Mesodermal cell (in vitro differentiated cells): ENCODE measurements around the gene ABI3BP.

Experiments
- H3K27ac ChIP-seq: 2 replicates; pipeline ENCODE4 v1.7.0; 2013; ENCODE audit warnings: mild to moderate bottlenecking, low read depth, low read length, moderate library complexity; ENCODE audit not compliant: severe bottlenecking
- H3K36me3 ChIP-seq: 2 replicates; pipeline ENCODE4 v1.7.1; 2013; ENCODE audit warnings: mild to moderate bottlenecking, low read length, moderate library complexity; ENCODE audit not compliant: control insufficient read depth, insufficient read depth
- H3K4me1 ChIP-seq: one replicate; pipeline ENCODE4 v1.7.1; 2013; ENCODE audit warnings: mild to moderate bottlenecking, low read length; ENCODE audit not compliant: insufficient read depth, control insufficient read depth, poor library complexity, severe bottlenecking
- H3K4me3 ChIP-seq: 2 replicates; pipeline ENCODE4 v1.7.0; 2013; ENCODE audit warnings: low read length, control low read depth, mild to moderate bottlenecking; ENCODE audit not compliant: insufficient read depth, poor library complexity, severe bottlenecking; ENCODE audit errors: extremely low read depth
- H3K9me3 ChIP-seq: 2 replicates; pipeline ENCODE4 v1.7.1; 2013; ENCODE audit warnings: mild to moderate bottlenecking, low read length, moderate library complexity; ENCODE audit not compliant: control insufficient read depth
- WGBS, 2 experiments: methylation state at CpG; one replicate each; pipeline ENCODE4 v1.1.5; 2013; ENCODE audit warnings: missing lambda C conversion rate in 2 of 2; ENCODE audit not compliant: insufficient coverage in 2 of 2; 5-methylcytosine and 5-hydroxymethylcytosine counted together

The ABI3BP gene

DNA sequence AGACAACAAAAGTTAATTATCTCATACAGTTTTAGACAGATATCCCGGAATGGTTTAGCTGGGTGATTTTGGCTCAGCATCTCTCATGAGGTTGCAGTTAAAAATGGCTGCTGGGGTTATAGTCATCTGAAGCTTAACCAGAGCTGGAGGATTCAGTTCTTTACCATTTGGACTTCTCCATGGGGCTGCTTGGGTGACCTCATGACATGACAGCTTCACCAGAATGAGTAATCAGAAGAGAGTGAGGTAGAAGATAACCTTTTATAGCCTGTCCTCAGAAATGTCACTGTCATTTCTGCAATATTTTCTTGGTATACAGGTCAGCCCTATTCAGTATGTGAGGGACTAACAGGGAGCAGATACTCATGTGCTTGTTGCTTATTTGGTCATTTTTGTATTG, 253.0 kb downstream of the ABI3BP start:
- Histone ChIP-seq H3K4me1 (no peaks in the 10 kb centered on the region), H3K9me3 (no peaks in the 10 kb centered on the region), H3K4me3 (no peak overlapping the region), H3K36me3 (peaks cover 70% of the 10 kb centered on the region), H3K27ac (no peak overlapping the region)
- WGBS, 2 experiments, result 83% methylated on average over 1 of the region's 1 CpG; no CpG with 5 or more reads in 1 of the 2 experiments

DNA sequence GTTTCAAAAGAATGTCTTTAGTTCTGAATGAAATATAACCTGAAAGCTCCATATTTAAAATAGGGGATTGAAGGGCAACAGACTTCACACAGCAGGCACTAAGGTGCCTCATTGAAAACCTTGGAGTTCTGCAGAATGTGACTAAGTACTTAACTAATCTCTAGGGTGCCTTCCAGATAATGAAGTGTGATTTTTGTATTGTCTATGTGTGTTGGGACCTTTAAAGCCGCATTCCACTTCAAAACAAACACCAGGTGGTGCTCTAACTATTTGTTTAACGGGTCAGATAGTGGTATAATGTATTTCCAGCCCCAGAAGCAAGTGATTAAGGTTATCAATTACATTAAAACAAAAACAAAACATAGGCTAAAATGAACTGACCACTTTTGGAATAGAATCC, 255.9 kb downstream of the ABI3BP start:
- Histone ChIP-seq H3K4me1 (no peaks in the 10 kb centered on the region), H3K36me3 (peaks cover 74% of the 10 kb centered on the region), H3K9me3 (no peaks in the 10 kb centered on the region), H3K4me3 (no peak overlapping the region), H3K27ac (no peak overlapping the region)
- no CpG with 5 or more reads among the region's 2 CpGs for WGBS, 2 experiments

DNA sequence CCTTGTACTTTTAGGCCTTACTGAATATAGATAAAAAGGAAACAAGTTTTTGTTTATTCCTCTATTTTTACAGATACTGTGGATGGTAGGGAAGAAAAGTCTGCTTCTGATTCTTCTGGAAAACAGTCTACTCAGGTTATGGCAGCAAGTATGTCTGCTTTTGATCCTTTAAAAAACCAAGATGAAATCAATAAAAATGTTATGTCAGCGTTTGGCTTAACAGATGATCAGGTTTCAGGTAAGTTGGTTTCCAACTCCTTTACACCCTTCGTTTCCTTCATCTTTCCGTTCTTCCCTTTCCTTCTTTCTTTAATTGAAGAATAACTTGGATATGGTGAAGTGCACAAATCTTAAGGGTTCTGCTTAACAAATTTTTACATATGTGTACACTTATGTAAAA, 260.8 kb downstream of the ABI3BP start:
- Histone ChIP-seq H3K36me3 (peaks cover 53% of the 10 kb centered on the region), H3K9me3 (no peaks in the 10 kb centered on the region), H3K4me1 (no peaks in the 10 kb centered on the region), H3K27ac (no peak overlapping the region), H3K4me3 (no peak overlapping the region)
- 83% methylated on average over 1 of the region's 3 CpGs; no CpG with 5 or more reads in 1 of the 2 experiments for WGBS, 2 experiments

DNA sequence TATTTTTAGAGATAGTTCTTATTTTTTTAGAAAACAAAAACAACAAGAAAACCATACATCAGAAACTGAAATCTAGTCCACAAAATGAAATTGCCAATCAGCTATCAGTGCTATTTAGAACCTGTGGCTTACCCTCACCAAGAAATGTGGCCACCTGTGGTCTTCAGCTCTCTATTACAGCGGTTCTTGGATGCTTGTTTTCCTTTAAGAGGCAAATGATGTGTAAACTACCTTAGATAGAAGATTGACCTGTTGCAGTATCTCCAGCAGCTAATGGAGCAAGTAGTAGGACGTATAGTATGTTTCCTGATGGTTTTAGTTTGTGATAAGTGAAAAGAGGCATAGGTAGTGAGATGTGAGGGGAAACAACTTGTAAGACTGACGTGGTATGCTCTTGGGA, 262.7 kb downstream of the ABI3BP start:
- H3K4me1 ChIP-seq, result no peaks in the 10 kb centered on the region
- peaks cover 56% of the 10 kb centered on the region for H3K36me3 ChIP-seq
- H3K9me3 ChIP-seq, result no peaks in the 10 kb centered on the region
- no peak overlapping the region for H3K4me3 ChIP-seq
- 84 to 100% methylated on average over 2 to 3 of the region's 3 CpGs for WGBS, 2 experiments
- H3K27ac ChIP-seq, result no peak overlapping the region

DNA sequence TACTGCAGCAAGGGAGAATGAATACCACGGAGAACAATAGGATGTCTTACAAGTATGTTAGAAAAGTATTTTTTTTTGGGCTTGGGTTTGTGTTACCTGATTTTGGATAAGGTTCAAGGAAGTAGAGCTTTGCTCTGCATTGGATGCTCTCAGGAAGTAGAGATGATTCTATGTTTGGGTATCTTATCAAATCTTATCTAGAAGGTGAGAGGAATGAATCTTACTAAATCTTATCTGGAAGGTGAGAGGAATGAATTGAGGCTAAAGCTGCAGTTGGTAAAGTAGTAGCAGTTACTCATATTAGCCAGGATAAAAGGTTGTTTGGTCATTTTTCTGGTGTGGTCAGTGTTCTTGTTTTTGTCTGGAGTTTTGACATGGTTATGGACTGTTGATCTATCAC, 266.5 kb downstream of the ABI3BP start:
- no peak overlapping the region for H3K4me3 ChIP-seq
- WGBS, 2 experiments, result 100% methylated on average over 1 of the region's 1 CpG
- peaks cover 48% of the 10 kb centered on the region for H3K36me3 ChIP-seq

GRCh38 chr3:100725935-100726513, 267.2 kb downstream of the ABI3BP start:
- H3K36me3 ChIP-seq, result peaks cover 52% of the 10 kb centered on the region
- no peak overlapping the region for H3K4me3 ChIP-seq
- H3K9me3 ChIP-seq, result no peaks in the 10 kb centered on the region
- H3K4me1 ChIP-seq, result no peaks in the 10 kb centered on the region
- no peak overlapping the region for H3K27ac ChIP-seq
- 95 to 100% methylated on average over 2 to 3 of the region's 3 CpGs for WGBS, 2 experiments

More for the DNA sequence above, 266.5 kb downstream of the ABI3BP start:
- Histone ChIP-seq H3K9me3 (no peaks in the 10 kb centered on the region), H3K27ac (no peak overlapping the region), H3K4me1 (no peaks in the 10 kb centered on the region)

- H3K4me3 ChIP-seq, result no peak overlapping the region
- WGBS, 2 experiments, result 50 to 64% methylated on average over 2 to 4 of the region's 5 CpGs
- H3K4me1 ChIP-seq, result no peaks in the 10 kb centered on the region
- no peak overlapping the region for H3K27ac ChIP-seq
- peaks cover 60% of the 10 kb centered on the region for H3K36me3 ChIP-seq
- no peaks in the 10 kb centered on the region for H3K9me3 ChIP-seq
Observed at GRCh38 chr3:100720426-100720825, 272.8 kb downstream of the ABI3BP start.

GRCh38 chr3:100719136-100719535, 274.1 kb downstream of the ABI3BP start:
- Histone ChIP-seq H3K4me3 (no peak overlapping the region), H3K36me3 (peaks cover 65% of the 10 kb centered on the region), H3K4me1 (no peaks in the 10 kb centered on the region), H3K9me3 (no peaks in the 10 kb centered on the region), H3K27ac (no peak overlapping the region)
- no CpG with 5 or more reads among the region's 1 CpG for WGBS, 2 experiments

DNA sequence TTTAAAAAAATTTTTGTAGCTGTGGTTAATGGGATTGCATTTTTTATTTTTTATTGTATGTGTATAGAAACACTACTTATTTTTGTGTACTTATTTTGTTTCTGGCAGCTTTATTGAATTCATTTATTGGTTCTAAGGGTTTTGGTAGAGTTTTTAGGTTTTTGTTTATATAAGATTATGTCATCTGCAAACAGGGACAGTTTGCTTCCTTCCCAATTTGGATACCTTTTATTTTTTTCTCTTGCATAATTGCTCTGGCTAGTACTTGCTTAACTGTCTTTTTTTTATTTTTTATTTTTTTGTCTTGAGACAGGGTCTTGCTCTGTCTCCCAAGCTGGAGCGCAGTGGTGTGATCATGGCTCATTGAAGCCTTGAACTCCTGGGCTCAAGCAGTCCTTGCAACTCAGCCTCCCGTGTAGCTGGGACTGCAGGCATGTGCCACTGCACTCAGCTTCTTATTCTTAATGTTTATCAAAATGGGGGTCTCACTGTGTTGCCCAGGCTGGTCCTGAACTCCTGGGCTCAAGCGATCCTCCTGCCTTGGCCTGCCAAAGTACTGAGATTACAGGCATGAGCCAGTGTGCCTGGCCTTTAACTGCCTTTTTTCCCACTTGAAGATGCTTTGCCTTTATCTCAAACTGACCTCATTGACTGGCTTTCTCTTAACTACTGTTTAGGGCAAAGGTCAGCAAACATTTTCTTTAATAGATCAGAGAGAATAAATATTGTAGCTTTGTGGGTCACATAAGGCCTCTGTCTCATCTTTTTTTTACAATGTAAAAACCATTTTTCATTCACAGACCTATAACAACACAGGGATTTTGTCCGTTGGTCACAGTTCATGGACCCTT, 275.4 kb downstream of the ABI3BP start:
- Histone ChIP-seq H3K27ac (no peak overlapping the region), H3K4me3 (no peak overlapping the region), H3K9me3 (no peaks in the 10 kb centered on the region), H3K4me1 (no peaks in the 10 kb centered on the region), H3K36me3 (peaks cover 75% of the 10 kb centered on the region)
- 89 to 97% methylated on average over 2 to 4 of the region's 4 CpGs for WGBS, 2 experiments

GRCh38 chr3:100717063-100717462, 276.2 kb downstream of the ABI3BP start:
- 71 to 100% methylated on average over 1 to 2 of the region's 2 CpGs for WGBS, 2 experiments
- Histone ChIP-seq H3K4me3 (no peak overlapping the region), H3K4me1 (no peaks in the 10 kb centered on the region), H3K36me3 (peaks cover 75% of the 10 kb centered on the region), H3K9me3 (no peaks in the 10 kb centered on the region), H3K27ac (no peak overlapping the region)

- H3K4me3 ChIP-seq, result no peak overlapping the region
- peaks cover 4% of the 10 kb centered on the region for H3K4me1 ChIP-seq
- H3K36me3 ChIP-seq, result peaks cover 71% of the 10 kb centered on the region
- no peak overlapping the region for H3K27ac ChIP-seq
- H3K9me3 ChIP-seq, result no peaks in the 10 kb centered on the region
Observed at GRCh38 chr3:100715176-100715575, 278.0 kb downstream of the ABI3BP start.
